Right forelimb (tissue), 1 donor: ENCODE results near the gene ARSJ.

Source experiments
- DNase-seq: peaks from one replicate; pipeline ENCODE4 v3.0.0-alpha.2; 2018

ARSJ gene

GRCh38 chr4:113982181-113982580, 2.7 kb upstream of the ARSJ start:
- no peak for DNase-seq

- DNase-seq, result no peak
Observed at GRCh38 chr4:113981591-113981990, 2.1 kb upstream of the ARSJ start.

- no peak for DNase-seq
Observed at GRCh38 chr4:113979905-113980615, 613 bp upstream of the ARSJ start.

GRCh38 chr4:113978561-113979147, 793 bp downstream of the ARSJ start:
- peak; percentile 58 for DNase-seq

GRCh38 chr4:113978105-113978504, 1.3 kb downstream of the ARSJ start:
- no peak for DNase-seq

- DNase-seq, result no peak
Observed at GRCh38 chr4:113977526-113977855, 2.0 kb downstream of the ARSJ start.

GRCh38 chr4:113976741-113977525, 2.5 kb downstream of the ARSJ start:
- no peak for DNase-seq

- DNase-seq, result no peak
Observed at GRCh38 chr4:113975578-113975977, 3.9 kb downstream of the ARSJ start.

- DNase-seq, result no peak
Observed at GRCh38 chr4:113974467-113974866, 5.0 kb downstream of the ARSJ start.

GRCh38 chr4:113973345-113973744, 6.1 kb downstream of the ARSJ start:
- DNase-seq, result no peak

GRCh38 chr4:113972781-113973180, 6.7 kb downstream of the ARSJ start:
- DNase-seq, result no peak

- no peak for DNase-seq
Observed at GRCh38 chr4:113971706-113972360, 7.6 kb downstream of the ARSJ start.

GRCh38 chr4:113969709-113970334, 9.6 kb downstream of the ARSJ start:
- no peak for DNase-seq

GRCh38 chr4:113968473-113968872, 11.0 kb downstream of the ARSJ start:
- no peak for DNase-seq

- no peak for DNase-seq
Observed at GRCh38 chr4:113967687-113968086, 11.8 kb downstream of the ARSJ start.

- DNase-seq, result no peak
Observed at GRCh38 chr4:113962719-113963265, 16.7 kb downstream of the ARSJ start.

- DNase-seq, result no peak
Observed at GRCh38 chr4:113962016-113962347, 17.5 kb downstream of the ARSJ start.

GRCh38 chr4:113960684-113961321, 18.6 kb downstream of the ARSJ start:
- DNase-seq, result no peak

- DNase-seq, result no peak
Observed at GRCh38 chr4:113959539-113959937, 19.9 kb downstream of the ARSJ start.

- DNase-seq, result no peak
Observed at GRCh38 chr4:113958766-113959538, 20.5 kb downstream of the ARSJ start.

GRCh38 chr4:113957956-113958355, 21.5 kb downstream of the ARSJ start:
- no peak for DNase-seq

GRCh38 chr4:113955948-113956347, 23.5 kb downstream of the ARSJ start:
- DNase-seq, result no peak
